IMR-90 (cell line): ENCODE measurements around the gene NOC2L.

Experiments
- CEBPB ChIP-seq: IDR thresholded peaks from 2 replicates; pipeline ENCODE4 v1.6.1; 2012; ENCODE audit warnings: low read depth, low read length, improper control_type of control experiment
- FOS ChIP-seq: fragments of 150-350 bp; IDR thresholded peaks from 2 replicates; pipeline ENCODE4 v1.6.1; 2016; ENCODE audit warnings: low read depth, low read length
- MAFK ChIP-seq: IDR thresholded peaks from 2 replicates; pipeline ENCODE4 v1.6.1; 2012; ENCODE audit warnings: low read depth, low read length, improper control_type of control experiment
- MAZ ChIP-seq: IDR thresholded peaks from 2 replicates; pipeline ENCODE4 v1.6.1; 2012; ENCODE audit warnings: low read depth, mild to moderate bottlenecking, low read length, improper control_type of control experiment, moderate library complexity, borderline replicate concordance
- MXI1 ChIP-seq: IDR thresholded peaks from 2 replicates; pipeline ENCODE4 v1.6.1; 2012; ENCODE audit warnings: low read depth, mild to moderate bottlenecking, low read length, moderate library complexity, borderline replicate concordance
- POLR2A ChIP-seq: IDR thresholded peaks from 2 replicates; pipeline ENCODE4 v1.6.1; 2012; ENCODE audit warnings: mild to moderate bottlenecking, low read depth, low read length
- RAD21 ChIP-seq: IDR thresholded peaks from 2 replicates; pipeline ENCODE4 v1.6.1; 2012; ENCODE audit warnings: low read length, improper control_type of control experiment
- RCOR1 ChIP-seq: IDR thresholded peaks from 2 replicates; pipeline ENCODE4 v1.6.1; 2012; ENCODE audit warnings: mild to moderate bottlenecking, low read length, improper control_type of control experiment; ENCODE audit not compliant: insufficient replicate concordance
- RFX5 ChIP-seq: IDR thresholded peaks from 2 replicates; pipeline ENCODE4 v1.8.0; 2012; ENCODE audit warnings: low read depth, mild to moderate bottlenecking, low read length, moderate library complexity
- TF ChIP-seq, protein P1 (sequence below): conservative IDR thresholded peaks from 2 replicates; pipeline ENCODE4 v1.5.1; 2012; ENCODE audit warnings: mild to moderate bottlenecking, low read depth, low read length, improper control_type of control experiment
- TF ChIP-seq, protein P2 (sequence below): fragments of 150-350 bp; IDR thresholded peaks from 2 replicates; pipeline ENCODE4 v1.6.1; 2016; ENCODE audit warnings: low read depth, mild to moderate bottlenecking, low read length, moderate library complexity, borderline replicate concordance

GRCh38 chr1:905811-906599 lies 53.1 kb downstream of the NOC2L start:
- TF ChIP-seq, protein P1, sequence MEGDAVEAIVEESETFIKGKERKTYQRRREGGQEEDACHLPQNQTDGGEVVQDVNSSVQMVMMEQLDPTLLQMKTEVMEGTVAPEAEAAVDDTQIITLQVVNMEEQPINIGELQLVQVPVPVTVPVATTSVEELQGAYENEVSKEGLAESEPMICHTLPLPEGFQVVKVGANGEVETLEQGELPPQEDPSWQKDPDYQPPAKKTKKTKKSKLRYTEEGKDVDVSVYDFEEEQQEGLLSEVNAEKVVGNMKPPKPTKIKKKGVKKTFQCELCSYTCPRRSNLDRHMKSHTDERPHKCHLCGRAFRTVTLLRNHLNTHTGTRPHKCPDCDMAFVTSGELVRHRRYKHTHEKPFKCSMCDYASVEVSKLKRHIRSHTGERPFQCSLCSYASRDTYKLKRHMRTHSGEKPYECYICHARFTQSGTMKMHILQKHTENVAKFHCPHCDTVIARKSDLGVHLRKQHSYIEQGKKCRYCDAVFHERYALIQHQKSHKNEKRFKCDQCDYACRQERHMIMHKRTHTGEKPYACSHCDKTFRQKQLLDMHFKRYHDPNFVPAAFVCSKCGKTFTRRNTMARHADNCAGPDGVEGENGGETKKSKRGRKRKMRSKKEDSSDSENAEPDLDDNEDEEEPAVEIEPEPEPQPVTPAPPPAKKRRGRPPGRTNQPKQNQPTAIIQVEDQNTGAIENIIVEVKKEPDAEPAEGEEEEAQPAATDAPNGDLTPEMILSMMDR, result no peak
- TF ChIP-seq RAD21, result no peak
- no peak for TF ChIP-seq POLR2A
- TF ChIP-seq, protein P2, sequence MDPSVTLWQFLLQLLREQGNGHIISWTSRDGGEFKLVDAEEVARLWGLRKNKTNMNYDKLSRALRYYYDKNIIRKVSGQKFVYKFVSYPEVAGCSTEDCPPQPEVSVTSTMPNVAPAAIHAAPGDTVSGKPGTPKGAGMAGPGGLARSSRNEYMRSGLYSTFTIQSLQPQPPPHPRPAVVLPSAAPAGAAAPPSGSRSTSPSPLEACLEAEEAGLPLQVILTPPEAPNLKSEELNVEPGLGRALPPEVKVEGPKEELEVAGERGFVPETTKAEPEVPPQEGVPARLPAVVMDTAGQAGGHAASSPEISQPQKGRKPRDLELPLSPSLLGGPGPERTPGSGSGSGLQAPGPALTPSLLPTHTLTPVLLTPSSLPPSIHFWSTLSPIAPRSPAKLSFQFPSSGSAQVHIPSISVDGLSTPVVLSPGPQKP, result no peak
- no peak for TF ChIP-seq CEBPB
- no peak for TF ChIP-seq MAZ
- TF ChIP-seq RCOR1, result no peak
- TF ChIP-seq RFX5, result no peak
- TF ChIP-seq MAFK, result no peak
- TF ChIP-seq MXI1, result no peak
- TF ChIP-seq FOS, result no peak
